ENCODE results near the gene COTL1.

DNA sequence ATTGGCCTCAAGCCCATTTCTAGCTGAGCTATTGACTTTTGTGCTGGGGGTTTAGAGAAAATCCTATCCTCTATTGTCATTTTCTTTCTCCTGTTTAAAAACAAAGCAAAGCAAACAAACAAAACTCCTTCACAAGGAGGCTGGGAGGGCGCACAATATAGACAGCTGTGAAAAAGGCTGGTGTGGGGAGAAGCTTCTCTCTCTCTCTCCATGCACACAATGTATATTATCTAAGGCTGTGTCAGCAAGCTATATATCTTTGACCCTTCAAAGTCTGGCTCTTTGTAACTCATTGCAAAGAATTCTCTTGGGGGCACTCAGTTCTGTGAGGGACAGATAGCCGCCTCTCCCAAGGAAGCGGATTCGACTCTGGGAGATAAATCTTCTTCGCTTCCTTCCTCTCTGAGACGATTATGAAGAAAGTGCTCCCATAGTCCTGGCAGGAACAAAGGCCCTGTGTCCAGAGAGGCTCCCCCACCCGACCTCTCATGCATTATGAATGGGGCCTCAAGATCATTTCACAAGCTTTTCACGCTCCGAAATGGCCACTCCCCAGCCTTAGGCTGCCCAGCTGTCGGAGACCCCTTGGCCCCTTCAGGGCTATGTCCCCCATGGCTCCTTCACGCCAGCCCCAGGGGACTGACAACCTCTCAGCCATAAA is 80.3 kb downstream of the COTL1 start:
- TF ChIP-seq, protein P1, sequence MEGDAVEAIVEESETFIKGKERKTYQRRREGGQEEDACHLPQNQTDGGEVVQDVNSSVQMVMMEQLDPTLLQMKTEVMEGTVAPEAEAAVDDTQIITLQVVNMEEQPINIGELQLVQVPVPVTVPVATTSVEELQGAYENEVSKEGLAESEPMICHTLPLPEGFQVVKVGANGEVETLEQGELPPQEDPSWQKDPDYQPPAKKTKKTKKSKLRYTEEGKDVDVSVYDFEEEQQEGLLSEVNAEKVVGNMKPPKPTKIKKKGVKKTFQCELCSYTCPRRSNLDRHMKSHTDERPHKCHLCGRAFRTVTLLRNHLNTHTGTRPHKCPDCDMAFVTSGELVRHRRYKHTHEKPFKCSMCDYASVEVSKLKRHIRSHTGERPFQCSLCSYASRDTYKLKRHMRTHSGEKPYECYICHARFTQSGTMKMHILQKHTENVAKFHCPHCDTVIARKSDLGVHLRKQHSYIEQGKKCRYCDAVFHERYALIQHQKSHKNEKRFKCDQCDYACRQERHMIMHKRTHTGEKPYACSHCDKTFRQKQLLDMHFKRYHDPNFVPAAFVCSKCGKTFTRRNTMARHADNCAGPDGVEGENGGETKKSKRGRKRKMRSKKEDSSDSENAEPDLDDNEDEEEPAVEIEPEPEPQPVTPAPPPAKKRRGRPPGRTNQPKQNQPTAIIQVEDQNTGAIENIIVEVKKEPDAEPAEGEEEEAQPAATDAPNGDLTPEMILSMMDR (IDR thresholded peaks at IDR 0.05 in 4 of 5, conservative IDR thresholded peaks at IDR 0.05 in 1 of 5): no peak
- no peak for TF ChIP-seq POLR2A (IDR thresholded peaks at IDR 0.05)
